ENCODE data around the gene GK.
"Not testable (repeated sequence)": the region's sequence is repeated elsewhere in the genome, so short reads cannot be mapped to it uniquely, and the experiment has no call there.

The GK gene

GRCh38 chrX:30654989-30655607, 1.9 kb downstream of the GK start:
- DNase-seq, result no peak

GRCh38 chrX:30655991-30656390, 2.8 kb downstream of the GK start:
- DNase-seq, result no peak

- DNase-seq, result no peak
Observed at GRCh38 chrX:30657196-30658161, 4.3 kb downstream of the GK start.

GRCh38 chrX:30659421-30659820, 6.2 kb downstream of the GK start:
- DNase-seq, result no peak

- no peak for DNase-seq
Observed at GRCh38 chrX:30661228-30661627, 8.0 kb downstream of the GK start.

GRCh38 chrX:30663322-30663721, 10.1 kb downstream of the GK start:
- no peak for DNase-seq

GRCh38 chrX:30665471-30665870, 12.2 kb downstream of the GK start:
- DNase-seq, result no peak

GRCh38 chrX:30666094-30666493, 12.9 kb downstream of the GK start:
- no peak for DNase-seq

GRCh38 chrX:30668581-30668980, 15.4 kb downstream of the GK start:
- DNase-seq, result no peak

- DNase-seq, result not testable (repeated sequence)
Observed at GRCh38 chrX:30671189-30671588, 18.0 kb downstream of the GK start.

GRCh38 chrX:30673127-30673796, 20.0 kb downstream of the GK start:
- no peak for DNase-seq

GRCh38 chrX:30673884-30674598, 20.8 kb downstream of the GK start:
- DNase-seq, result no peak

GRCh38 chrX:30674799-30675198, 21.6 kb downstream of the GK start:
- DNase-seq, result no peak

GRCh38 chrX:30679369-30679768, 26.1 kb downstream of the GK start:
- no peak for DNase-seq

- no peak for DNase-seq
Observed at GRCh38 chrX:30680618-30681017, 27.4 kb downstream of the GK start.

- DNase-seq, result no peak
Observed at GRCh38 chrX:30688641-30689040, 35.4 kb downstream of the GK start.

GRCh38 chrX:30689116-30689515, 35.9 kb downstream of the GK start:
- DNase-seq, result no peak

- DNase-seq, result no peak
Observed at GRCh38 chrX:30690330-30690729, 37.1 kb downstream of the GK start.

- no peak for DNase-seq
Observed at GRCh38 chrX:30693999-30694650, 40.9 kb downstream of the GK start.

- DNase-seq, result no peak
Observed at GRCh38 chrX:30702736-30703135, 49.5 kb downstream of the GK start.

GRCh38 chrX:30706216-30706775, 53.1 kb downstream of the GK start:
- no peak for DNase-seq

GRCh38 chrX:30712214-30712613, 59.0 kb downstream of the GK start:
- DNase-seq, result no peak

Measured in stimulated activated CD4-positive, alpha-beta T cell treated with anti-CD3 and anti-CD28 coated beads, Interleukin-15, amount 100 ng/mL, for 24 hours (primary cell).